ENCODE measurements around the gene CAND1. TPM values are rescaled to one million over a fixed set of nuclear protein-coding genes. Genes with fewer than 3 reads are reported as not detected.

The CAND1 gene
- total RNA-seq, 6 experiments from 2014 or later, result 151 to 181 (median 165) TPM

DNA sequence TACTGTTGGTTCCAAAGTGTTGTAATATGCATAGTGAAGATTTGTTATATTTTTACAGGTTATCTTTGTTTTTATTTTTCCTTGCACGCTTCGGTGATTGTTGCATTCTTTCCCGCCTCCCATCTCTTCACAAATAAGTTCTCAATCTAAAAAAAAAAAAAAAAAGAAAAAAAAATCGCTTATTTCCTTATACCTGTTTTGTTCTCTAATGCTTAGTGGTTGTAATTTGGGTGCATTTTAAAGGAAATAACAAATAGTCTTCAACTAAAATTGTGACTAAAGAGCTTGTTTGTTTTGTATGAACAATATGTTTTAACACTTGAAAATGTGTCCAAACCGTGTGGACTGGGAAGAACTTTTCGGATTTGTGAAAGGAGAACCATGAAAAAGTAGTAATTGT is 1.5 kb downstream of the CAND1 start:
- H3K27me3 Mint-ChIP-seq (ENCODE audit: insufficient read depth), result peaks cover 4% of the 10 kb centered on the region

DNA sequence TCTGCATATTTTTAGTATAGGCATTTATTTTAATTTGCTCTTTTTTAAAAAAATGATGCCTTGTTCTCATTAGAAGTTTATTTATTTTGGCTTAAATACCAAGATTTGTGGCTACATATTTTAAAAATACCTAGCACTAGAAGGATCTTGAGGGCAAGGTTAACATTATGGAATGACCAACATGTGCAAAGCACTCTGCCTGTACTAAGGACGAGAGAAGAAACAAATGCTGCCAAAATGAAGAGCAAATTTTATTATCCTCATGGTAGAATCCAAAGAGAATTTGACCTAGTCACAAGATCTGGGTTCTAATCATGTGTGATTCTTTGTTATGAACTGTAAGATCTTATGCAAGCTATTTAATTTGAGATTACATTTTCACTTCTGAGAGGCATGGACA is 2.8 kb downstream of the CAND1 start:
- TF ChIP-seq, protein P1, sequence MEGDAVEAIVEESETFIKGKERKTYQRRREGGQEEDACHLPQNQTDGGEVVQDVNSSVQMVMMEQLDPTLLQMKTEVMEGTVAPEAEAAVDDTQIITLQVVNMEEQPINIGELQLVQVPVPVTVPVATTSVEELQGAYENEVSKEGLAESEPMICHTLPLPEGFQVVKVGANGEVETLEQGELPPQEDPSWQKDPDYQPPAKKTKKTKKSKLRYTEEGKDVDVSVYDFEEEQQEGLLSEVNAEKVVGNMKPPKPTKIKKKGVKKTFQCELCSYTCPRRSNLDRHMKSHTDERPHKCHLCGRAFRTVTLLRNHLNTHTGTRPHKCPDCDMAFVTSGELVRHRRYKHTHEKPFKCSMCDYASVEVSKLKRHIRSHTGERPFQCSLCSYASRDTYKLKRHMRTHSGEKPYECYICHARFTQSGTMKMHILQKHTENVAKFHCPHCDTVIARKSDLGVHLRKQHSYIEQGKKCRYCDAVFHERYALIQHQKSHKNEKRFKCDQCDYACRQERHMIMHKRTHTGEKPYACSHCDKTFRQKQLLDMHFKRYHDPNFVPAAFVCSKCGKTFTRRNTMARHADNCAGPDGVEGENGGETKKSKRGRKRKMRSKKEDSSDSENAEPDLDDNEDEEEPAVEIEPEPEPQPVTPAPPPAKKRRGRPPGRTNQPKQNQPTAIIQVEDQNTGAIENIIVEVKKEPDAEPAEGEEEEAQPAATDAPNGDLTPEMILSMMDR (IDR thresholded peaks at IDR 0.05), result no peak
- DNase-seq, result peak; percentile 25
- H3K4me3 Mint-ChIP-seq, result peak overlapping the region; percentile 100
- H3K27ac Mint-ChIP-seq, result peak overlapping the region; percentile 25
- H3K36me3 Mint-ChIP-seq (ENCODE audit: low read depth), result peaks cover 21% of the 10 kb centered on the region
- H3K4me1 Mint-ChIP-seq (ENCODE audit: low read depth), result peaks cover 67% of the 10 kb centered on the region
- H3K9me3 Mint-ChIP-seq, result no peaks in the 10 kb centered on the region
- H3K27me3 Mint-ChIP-seq (ENCODE audit: insufficient read depth), result peaks cover 4% of the 10 kb centered on the region

More for the DNA sequence above, 1.5 kb downstream of the CAND1 start:
- Mint-ChIP-seq H3K4me3 (peak overlapping the region; percentile 100), H3K4me1 (ENCODE audit: low read depth) (peaks cover 54% of the 10 kb centered on the region), H3K9me3 (no peaks in the 10 kb centered on the region), H3K27ac (peak overlapping the region; percentile 99), H3K36me3 (ENCODE audit: low read depth) (peaks cover 28% of the 10 kb centered on the region)
- no peak for DNase-seq
- TF ChIP-seq, protein P1 (IDR thresholded peaks at IDR 0.05), result no peak

DNA sequence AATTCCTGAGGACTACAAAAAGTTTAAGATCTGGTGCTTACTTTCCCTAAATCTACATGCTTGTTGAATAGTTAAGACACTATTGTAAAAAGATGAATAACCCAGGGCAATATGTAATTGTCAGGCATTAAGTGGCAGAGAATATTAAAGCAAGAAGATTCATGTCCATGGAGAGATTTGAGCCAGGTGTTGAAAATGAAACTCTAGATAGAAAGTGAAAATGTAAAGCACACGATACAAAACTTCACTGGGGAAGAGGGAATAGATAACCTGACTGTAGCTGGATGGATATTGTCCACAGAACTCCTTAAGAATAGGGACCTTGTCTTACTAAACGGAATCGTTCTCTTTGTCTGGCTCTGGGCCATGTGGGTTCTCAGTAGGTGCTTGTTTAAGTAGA is 5.0 kb downstream of the CAND1 start:
- TF ChIP-seq, protein P1 (IDR thresholded peaks at IDR 0.05), result no peak
- H3K27ac Mint-ChIP-seq, result peak overlapping the region; percentile 66
- H3K27me3 Mint-ChIP-seq (ENCODE audit: insufficient read depth), result peaks cover 2% of the 10 kb centered on the region
- peak overlapping the region; percentile 20; the same call in 1 of the 2 replicates for H3K4me3 Mint-ChIP-seq
- no peak for DNase-seq
- peaks cover 32% of the 10 kb centered on the region for H3K36me3 Mint-ChIP-seq (ENCODE audit: low read depth)
- H3K9me3 Mint-ChIP-seq, result no peaks in the 10 kb centered on the region
- H3K4me1 Mint-ChIP-seq (ENCODE audit: low read depth), result peaks cover 79% of the 10 kb centered on the region

DNA sequence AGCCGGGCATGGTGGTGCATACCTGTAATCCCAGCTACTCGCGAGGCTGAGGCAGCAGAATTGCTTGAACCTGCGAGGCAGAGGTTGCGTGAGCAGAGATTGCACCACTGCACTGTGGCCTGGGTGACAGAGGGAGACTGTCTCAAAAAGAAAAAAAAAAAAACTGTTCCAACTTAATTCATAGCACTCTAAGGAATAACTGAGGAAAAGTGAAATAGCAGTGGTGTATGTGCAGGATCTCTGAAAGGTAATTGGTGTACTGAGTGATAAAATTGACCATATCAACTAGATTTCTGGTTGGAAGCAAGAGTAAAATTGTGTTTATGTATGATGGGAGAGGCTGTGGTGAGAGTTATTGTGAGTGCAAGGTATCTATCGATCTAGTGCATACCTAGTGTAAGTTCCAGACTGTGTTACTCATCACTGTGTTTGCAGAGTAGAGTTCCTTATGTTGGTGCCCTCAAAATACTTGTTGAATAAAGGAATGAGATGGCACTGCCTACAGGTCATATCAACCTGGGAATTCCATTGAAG is 6.3 kb downstream of the CAND1 start:
- DNase-seq, result no peak
- peak overlapping the region; percentile 44 for H3K4me3 Mint-ChIP-seq

DNA sequence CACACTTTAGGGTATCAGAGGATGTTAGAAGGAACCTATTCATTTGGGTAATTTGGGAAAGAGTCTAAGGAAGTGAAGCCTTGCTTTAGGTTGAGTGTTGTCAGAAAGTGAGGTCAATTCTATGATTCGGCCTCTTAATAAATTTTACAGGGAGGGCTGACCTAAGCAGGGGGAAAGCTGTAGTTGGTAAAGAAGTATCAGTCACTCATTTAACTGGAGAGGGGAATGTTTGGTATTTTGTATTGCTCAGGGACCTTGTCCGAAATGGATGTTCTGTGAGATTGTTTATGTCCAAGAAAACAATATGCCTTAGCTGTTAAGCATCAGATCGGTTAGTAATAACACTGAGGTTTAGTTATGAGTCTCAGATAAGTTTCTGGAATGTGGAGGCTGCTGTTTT is 7.3 kb downstream of the CAND1 start:
- peak overlapping the region; percentile 45 for H3K27ac Mint-ChIP-seq
- H3K4me1 Mint-ChIP-seq (ENCODE audit: low read depth), result peaks cover 79% of the 10 kb centered on the region
- H3K4me3 Mint-ChIP-seq, result peak overlapping the region; percentile 44
- no peaks in the 10 kb centered on the region for H3K27me3 Mint-ChIP-seq (ENCODE audit: insufficient read depth)
- TF ChIP-seq, protein P1 (IDR thresholded peaks at IDR 0.05), result no peak
- peak; percentile 45 for DNase-seq
- H3K36me3 Mint-ChIP-seq (ENCODE audit: low read depth), result peaks cover 18% of the 10 kb centered on the region
- H3K9me3 Mint-ChIP-seq, result no peaks in the 10 kb centered on the region

More for the DNA sequence above, 6.3 kb downstream of the CAND1 start:
- H3K27ac Mint-ChIP-seq, result peak overlapping the region; percentile 45
- TF ChIP-seq, protein P1 (IDR thresholded peaks at IDR 0.05), result no peak
- H3K36me3 Mint-ChIP-seq (ENCODE audit: low read depth), result peaks cover 26% of the 10 kb centered on the region
- H3K27me3 Mint-ChIP-seq (ENCODE audit: insufficient read depth), result no peaks in the 10 kb centered on the region
- H3K9me3 Mint-ChIP-seq, result no peaks in the 10 kb centered on the region
- H3K4me1 Mint-ChIP-seq (ENCODE audit: low read depth), result peaks cover 84% of the 10 kb centered on the region
